OCI-LY3 (cell line): Measurements from ENCODE around the gene TEAD1.

Experiments
- H2AFZ ChIP-seq: fragments of 200-600, 300-600 bp; shearing (Covaris generic); 2 replicates; pipeline ENCODE4 v1.6.0; 2014; ENCODE audit warnings: antibody characterized with exemption, low read depth, low read length
- H3K27ac ChIP-seq: fragments of 200-600, 300-600 bp; sonication (generic); 2 replicates; pipeline ENCODE4 v1.5.1; 2014; ENCODE audit warnings: mild to moderate bottlenecking, low read length, moderate library complexity, mixed read lengths
- H3K27me3 ChIP-seq: fragments of 200-600, 300-600 bp; sonication (generic); 2 replicates; pipeline ENCODE4 v1.6.1; 2014; ENCODE audit warnings: low read depth, low read length, mixed read lengths
- H3K36me3 ChIP-seq: fragments of 200-600, 300-600 bp; sonication (generic); replicated peaks from 2 replicates; pipeline ENCODE3; 2014; ENCODE audit warnings: low read depth, low read length, mixed read lengths
- H3K4me1 ChIP-seq: fragments of 300-600, 200-600 bp; sonication (generic); 2 replicates; pipeline ENCODE4 v1.6.1; 2014; ENCODE audit warnings: low read length, mixed read lengths
- H3K4me2 ChIP-seq: fragments of 200-600, 300-600 bp; sonication (generic); 2 replicates; pipeline ENCODE4 v1.6.1; 2014; ENCODE audit warnings: low read length, mixed read lengths
- H3K4me3 ChIP-seq: fragments of 300-600, 200-600 bp; sonication (generic); 2 replicates; pipeline ENCODE4 v1.5.1; 2014; ENCODE audit warnings: antibody characterized with exemption, mild to moderate bottlenecking, low read length, moderate library complexity
- H3K79me2 ChIP-seq: fragments of 300-600, 200-600 bp; shearing (Covaris generic); 2 replicates; pipeline ENCODE4 v1.6.1; 2014; ENCODE audit warnings: mild to moderate bottlenecking, low read length, mixed read lengths
- H3K9ac ChIP-seq: fragments of 300-600, 200-600 bp; shearing (Covaris generic); 2 replicates; pipeline ENCODE4 v1.6.0; 2014; ENCODE audit warnings: mild to moderate bottlenecking, low read length, moderate library complexity
- H3K9me3 ChIP-seq: fragments of 200-600, 300-600 bp; shearing (Covaris generic); 2 replicates; pipeline ENCODE4 v1.6.1; 2014; ENCODE audit warnings: low read length, mixed read lengths; ENCODE audit not compliant: insufficient read depth
- H4K20me1 ChIP-seq: fragments of 200-600, 300-600 bp; sonication (generic); 2 replicates; pipeline ENCODE4 v1.6.1; 2016; ENCODE audit warnings: low read length, mixed read lengths; ENCODE audit not compliant: insufficient read depth
- EZH2phosphoT487 ChIP-seq: fragments of 200-600 bp; shearing (Covaris generic); IDR thresholded peaks from 2 replicates; pipeline ENCODE4 v1.6.1; 2018; ENCODE audit warnings: antibody characterized with exemption, mixed run types, low read depth
- TF ChIP-seq, protein P1 (sequence below): fragments of 200-600, 300-600 bp; sonication (generic); IDR thresholded peaks from 2 replicates; pipeline ENCODE4 v1.5.1; 2014; ENCODE audit warnings: antibody characterized with exemption, low read length, low read depth

The TEAD1 gene

DNA sequence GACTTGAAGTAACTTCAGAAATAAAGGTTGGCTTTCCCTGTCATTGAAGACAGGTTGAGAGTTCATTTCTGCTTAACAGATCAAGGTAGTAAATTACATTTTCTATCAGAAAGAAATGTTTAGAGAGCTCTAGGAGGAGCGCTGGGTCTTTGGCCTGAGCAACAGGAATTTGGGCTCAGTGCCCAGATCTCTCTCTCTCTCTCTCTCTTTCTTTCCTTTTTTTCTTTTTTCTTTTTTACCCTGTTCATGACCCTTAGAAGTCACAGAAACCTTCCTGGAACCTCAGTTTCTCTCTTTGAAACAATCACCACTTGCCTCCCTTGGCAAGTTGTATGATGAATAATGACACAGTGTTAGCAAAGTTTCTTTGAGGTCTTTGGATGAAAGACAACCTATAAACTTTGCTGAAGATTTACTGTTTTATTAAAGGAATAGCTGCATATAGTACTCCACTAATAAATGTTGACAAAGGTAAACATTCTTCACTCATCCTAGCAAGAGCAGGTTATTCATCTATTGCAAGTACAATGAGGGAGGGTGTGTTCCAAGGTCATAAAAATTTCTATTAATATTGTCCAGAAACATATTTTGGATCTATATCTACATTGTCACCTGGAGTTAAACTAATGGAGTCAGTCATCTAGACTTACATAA is 299.4 kb downstream of the TEAD1 start:
- no peaks in the 10 kb centered on the region for H3K4me1 ChIP-seq
- H3K9ac ChIP-seq, result no peak overlapping the region
- no peak overlapping the region for H3K4me3 ChIP-seq
- no peaks in the 10 kb centered on the region for H3K36me3 ChIP-seq
- H3K27ac ChIP-seq, result no peak overlapping the region
- H3K4me2 ChIP-seq, result no peak overlapping the region
- no peak overlapping the region for H2AFZ ChIP-seq
- peaks cover 7% of the 10 kb centered on the region; the same call in 1 of the 2 replicates for H3K27me3 ChIP-seq
- H3K79me2 ChIP-seq, result no peaks in the 10 kb centered on the region
- H3K9me3 ChIP-seq, result no peaks in the 10 kb centered on the region
- no peaks in the 10 kb centered on the region for H4K20me1 ChIP-seq
- no peak for TF ChIP-seq EZH2phosphoT487
- TF ChIP-seq, protein P1, sequence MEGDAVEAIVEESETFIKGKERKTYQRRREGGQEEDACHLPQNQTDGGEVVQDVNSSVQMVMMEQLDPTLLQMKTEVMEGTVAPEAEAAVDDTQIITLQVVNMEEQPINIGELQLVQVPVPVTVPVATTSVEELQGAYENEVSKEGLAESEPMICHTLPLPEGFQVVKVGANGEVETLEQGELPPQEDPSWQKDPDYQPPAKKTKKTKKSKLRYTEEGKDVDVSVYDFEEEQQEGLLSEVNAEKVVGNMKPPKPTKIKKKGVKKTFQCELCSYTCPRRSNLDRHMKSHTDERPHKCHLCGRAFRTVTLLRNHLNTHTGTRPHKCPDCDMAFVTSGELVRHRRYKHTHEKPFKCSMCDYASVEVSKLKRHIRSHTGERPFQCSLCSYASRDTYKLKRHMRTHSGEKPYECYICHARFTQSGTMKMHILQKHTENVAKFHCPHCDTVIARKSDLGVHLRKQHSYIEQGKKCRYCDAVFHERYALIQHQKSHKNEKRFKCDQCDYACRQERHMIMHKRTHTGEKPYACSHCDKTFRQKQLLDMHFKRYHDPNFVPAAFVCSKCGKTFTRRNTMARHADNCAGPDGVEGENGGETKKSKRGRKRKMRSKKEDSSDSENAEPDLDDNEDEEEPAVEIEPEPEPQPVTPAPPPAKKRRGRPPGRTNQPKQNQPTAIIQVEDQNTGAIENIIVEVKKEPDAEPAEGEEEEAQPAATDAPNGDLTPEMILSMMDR, result no peak

DNA sequence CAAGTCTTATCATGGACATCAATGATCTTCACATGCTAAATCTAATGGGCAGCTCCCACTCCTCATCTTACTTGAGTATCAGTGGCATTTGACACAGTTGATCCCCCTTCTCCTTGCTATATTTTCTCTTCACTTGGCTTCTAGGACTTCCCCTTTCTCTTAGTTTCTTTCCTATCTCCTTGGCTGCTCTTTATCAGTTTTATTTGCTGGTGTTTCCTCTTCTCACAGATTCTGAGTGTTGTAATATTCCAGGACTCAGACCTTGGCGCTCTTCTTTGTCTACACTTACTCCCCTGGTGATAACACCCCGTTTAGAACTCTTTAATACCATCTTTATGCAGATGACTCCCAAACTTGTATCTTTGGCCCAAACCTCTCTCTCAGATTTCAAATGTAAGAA is 301.0 kb downstream of the TEAD1 start:
- H3K4me3 ChIP-seq, result no peak overlapping the region
- H3K27me3 ChIP-seq, result peaks cover 8% of the 10 kb centered on the region; the same call in 1 of the 2 replicates
- no peak for TF ChIP-seq EZH2phosphoT487
- TF ChIP-seq, protein P1, result no peak
- H3K4me2 ChIP-seq, result no peak overlapping the region
- no peak overlapping the region for H2AFZ ChIP-seq
- H4K20me1 ChIP-seq, result no peaks in the 10 kb centered on the region
- no peaks in the 10 kb centered on the region for H3K4me1 ChIP-seq
- no peaks in the 10 kb centered on the region for H3K79me2 ChIP-seq
- no peak overlapping the region for H3K9ac ChIP-seq
- no peaks in the 10 kb centered on the region for H3K36me3 ChIP-seq
- H3K9me3 ChIP-seq, result no peaks in the 10 kb centered on the region
- H3K27ac ChIP-seq, result no peak overlapping the region

DNA sequence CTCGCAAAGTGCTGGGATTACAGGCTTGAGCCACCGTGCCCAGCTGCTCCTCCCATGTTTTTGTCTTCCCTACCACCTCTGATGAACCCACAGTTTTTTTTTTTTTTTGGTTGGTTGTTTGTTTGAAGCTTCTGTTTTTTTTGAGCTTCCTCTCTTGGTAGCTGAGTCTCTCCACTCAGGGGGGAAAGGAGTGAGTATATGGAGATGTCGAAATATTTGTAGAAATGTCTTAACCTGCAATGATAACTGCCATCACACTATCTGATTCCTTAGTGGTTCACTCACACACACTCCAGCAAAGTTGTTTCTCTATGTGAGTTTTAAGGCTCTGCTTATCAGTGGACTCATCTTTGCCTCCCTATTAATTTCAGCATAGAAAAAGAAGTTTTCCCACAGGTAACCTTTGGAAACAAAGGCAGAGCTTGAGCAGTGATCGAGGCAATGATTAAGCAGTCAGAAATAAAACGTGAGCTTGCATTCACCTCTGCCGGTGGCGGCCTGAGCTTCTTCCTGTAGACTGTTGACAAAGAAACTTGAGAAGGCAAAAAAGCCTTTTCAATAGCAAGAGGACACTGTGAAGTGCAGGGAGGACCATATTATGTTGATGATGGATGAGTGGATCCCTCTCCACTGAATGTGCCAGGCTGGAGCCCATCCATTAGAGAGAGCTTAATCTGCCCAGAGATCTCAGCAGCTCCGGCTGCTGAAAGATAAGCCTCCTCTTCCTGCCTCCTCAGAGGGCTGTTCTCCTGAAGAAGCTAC is 305.9 kb downstream of the TEAD1 start:
- H3K9me3 ChIP-seq, result no peaks in the 10 kb centered on the region
- no peaks in the 10 kb centered on the region for H3K79me2 ChIP-seq
- H3K4me1 ChIP-seq, result no peaks in the 10 kb centered on the region
- no peak overlapping the region for H3K4me2 ChIP-seq
- no peaks in the 10 kb centered on the region for H4K20me1 ChIP-seq
- H3K4me3 ChIP-seq, result no peak overlapping the region
- H3K27ac ChIP-seq, result no peak overlapping the region
- TF ChIP-seq, protein P1, result no peak
- TF ChIP-seq EZH2phosphoT487, result no peak
- H2AFZ ChIP-seq, result no peak overlapping the region
- H3K36me3 ChIP-seq, result no peaks in the 10 kb centered on the region
- no peak overlapping the region for H3K9ac ChIP-seq
- 0 out of 2 replicates have a peak, but pooled peaks cover 10% of the 10 kb centered on the region for H3K27me3 ChIP-seq

DNA sequence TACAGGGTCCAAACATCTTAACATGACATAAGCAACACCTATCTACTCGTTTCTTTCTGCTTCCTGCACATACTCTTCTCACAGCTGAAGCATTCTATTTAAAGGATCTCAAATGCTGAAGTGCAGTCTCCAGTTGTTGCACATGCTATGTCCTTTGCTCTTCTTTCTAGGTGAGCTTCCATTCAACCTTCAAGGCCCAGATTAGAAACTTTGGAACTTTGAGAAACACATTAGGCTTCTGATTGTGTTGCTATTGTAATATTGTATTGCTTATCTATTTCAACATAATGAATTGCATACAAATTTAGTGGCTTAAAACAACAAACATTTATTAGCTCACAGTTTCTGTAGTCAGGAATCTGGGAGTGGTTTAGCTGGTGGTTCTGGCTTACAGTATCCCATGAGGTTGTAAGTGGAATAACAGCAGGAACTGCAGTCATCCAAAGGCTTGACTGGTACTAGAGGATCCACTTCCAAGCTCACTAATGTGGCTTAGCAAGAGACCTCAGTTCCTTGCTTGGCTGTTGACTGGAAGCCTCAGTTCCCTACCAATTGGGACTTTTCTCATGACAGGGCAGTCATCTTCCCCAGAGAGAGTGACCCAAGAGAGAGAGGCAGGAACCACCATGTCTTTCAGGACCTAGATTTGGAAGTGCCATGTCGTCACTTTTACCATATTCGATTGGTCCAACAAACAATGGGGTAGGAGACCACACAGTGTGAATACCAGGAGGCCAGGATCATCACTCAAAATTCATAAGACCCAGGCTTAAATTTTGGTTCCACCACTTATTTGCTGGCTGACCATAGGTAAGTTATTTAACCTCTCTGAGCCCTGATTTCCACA is 307.7 kb downstream of the TEAD1 start:
- H3K4me3 ChIP-seq, result no peak overlapping the region
- H3K36me3 ChIP-seq, result no peaks in the 10 kb centered on the region
- H3K27me3 ChIP-seq, result peaks cover 17% of the 10 kb centered on the region
- H4K20me1 ChIP-seq, result no peaks in the 10 kb centered on the region
- H3K27ac ChIP-seq, result no peak overlapping the region
- H3K9ac ChIP-seq, result no peak overlapping the region
- H2AFZ ChIP-seq, result no peak overlapping the region
- H3K9me3 ChIP-seq, result no peaks in the 10 kb centered on the region
- no peaks in the 10 kb centered on the region for H3K79me2 ChIP-seq
- no peaks in the 10 kb centered on the region for H3K4me1 ChIP-seq
- TF ChIP-seq, protein P1, result no peak
- TF ChIP-seq EZH2phosphoT487, result no peak
- no peak overlapping the region for H3K4me2 ChIP-seq
